Measurements from ENCODE around the gene RHBDL2. TPM values are rescaled to one million over a fixed set of nuclear protein-coding genes. Genes with fewer than 3 reads are reported as not detected.

The RHBDL2 gene
- total and polyA plus RNA-seq, 9 of the 15 experiments (the other 6 are each of a cell fraction or from before 2014, with no cell fraction given): not detected

GRCh38 chr1:38958967-38959366 is 17.3 kb upstream of the RHBDL2 start (continued):
- TF ChIP-seq TEAD4 (IDR thresholded peaks at IDR 0.05; ENCODE audit: low read length) (peak; percentile 76), TEAD4 (CRISPR knock-in tag; IDR thresholded peaks at IDR 0.05; ENCODE audit: borderline replicate concordance) (no peak), IRF2 (CRISPR knock-in tag; IDR thresholded peaks at IDR 0.05) (no peak), ATF6 (CRISPR knock-in tag; IDR thresholded peaks at IDR 0.05) (no peak), JUND (IDR thresholded peaks at IDR 0.05; ENCODE audit: borderline replicate concordance, low read depth, low read length) (peak; percentile 55; the same call in 1 of the 2 replicates), JUND (tag; IDR thresholded peaks at IDR 0.05; ENCODE audit: borderline replicate concordance, low read depth, low read length) (peak; percentile 59; the same call in 1 of the 3 replicates), HDAC3 (IDR thresholded peaks at IDR 0.05; ENCODE audit: borderline replicate concordance, partially characterized antibody) (no peak), ZNF316 (IDR thresholded peaks at IDR 0.05) (peak; percentile 96), C11orf30 (IDR thresholded peaks at IDR 0.05; ENCODE audit: low read depth) (peak; percentile 95), UBTF (IDR thresholded peaks at IDR 0.05; ENCODE audit: borderline replicate concordance in 1 of 2, low read depth in 2 of 2, low read length in 2 of 2) (no peak), CHD1 (IDR thresholded peaks at IDR 0.05; ENCODE audit: low read length) (no peak), KDM2B (CRISPR knock-in tag; IDR thresholded peaks at IDR 0.05) (no peak), TRIM24 (IDR thresholded peaks at IDR 0.05) (peak in 1 of 2 experiments; percentile 46; a peak in 1 of 4 replicates), OTX1 (CRISPR knock-in tag; IDR thresholded peaks at IDR 0.05) (no peak), ZNF175 (CRISPR knock-in tag; IDR thresholded peaks at IDR 0.05; ENCODE audit: low read depth) (no peak), RBM22 (IDR thresholded peaks at IDR 0.05; ENCODE audit: low read depth, low read length, poor library complexity, severe bottlenecking) (no peak), NFE2 (IDR thresholded peaks at IDR 0.05; ENCODE audit: low read depth) (peak; percentile 99), BDP1 (IDR thresholded peaks at IDR 0.05; ENCODE audit: insufficient read depth, insufficient read length) (no peak), HDAC8 (tag; IDR thresholded peaks at IDR 0.05) (no peak), KHSRP (IDR thresholded peaks at IDR 0.05) (no peak), DDX20 (tag; IDR thresholded peaks at IDR 0.05; ENCODE audit: low read depth) (no peak), NCOA2 (IDR thresholded peaks at IDR 0.05; ENCODE audit: partially characterized antibody in 2 of 2) (no peak), ZNF592 (IDR thresholded peaks at IDR 0.05) (peak; percentile 84)

Measured in K562 (cell line).